Measurements from ENCODE around the gene RFTN1.

GRCh38 chr3:16325850-16326249 lies 187.6 kb downstream of the RFTN1 start:
- TF ChIP-seq EP300 (IDR thresholded peaks at IDR 0.05; ENCODE audit: borderline replicate concordance in 1 of 2, low read depth in 2 of 2, low read length in 2 of 2) (no peak), NRF1 (IDR thresholded peaks at IDR 0.05; ENCODE audit: low read depth, low read length) (no peak), RXRA (IDR thresholded peaks at IDR 0.05; ENCODE audit: insufficient read depth, low read depth, low read length) (no peak), CTCF (IDR thresholded peaks at IDR 0.05; ENCODE audit: control extremely low read depth in 1 of 3, insufficient read depth in 1 of 3, low read depth in 1 of 3, low read length in 3 of 3) (no peak), CEBPB (IDR thresholded peaks at IDR 0.05; ENCODE audit: low read depth, low read length) (no peak), POLR2A (IDR thresholded peaks at IDR 0.05; ENCODE audit: control extremely low read depth in 1 of 2, low read depth in 2 of 2, low read length in 2 of 2) (no peak), JUND (IDR thresholded peaks at IDR 0.05; ENCODE audit: low read length) (no peak), TAF1 (IDR thresholded peaks at IDR 0.05; ENCODE audit: low read depth, low read length) (no peak), TEAD4 (IDR thresholded peaks at IDR 0.05; ENCODE audit: low read depth, low read length) (no peak), POLR2AphosphoS5 (IDR thresholded peaks at IDR 0.05; ENCODE audit: low read depth, low read length) (no peak)

Measured in H1 (cell line).